Spinal cord (tissue), 10 donors: ENCODE data around the gene DNAJA3. TPM values are rescaled to one million over a fixed set of nuclear protein-coding genes. Genes with fewer than 3 reads are reported as not detected.
A peak's percentile ranks its signal among the peaks of the same experiment; 100 is the strongest.

Source experiments
- DNase-seq, 6 donors: peaks; one replicate each; pipeline versions ENCODE4 v3.0.0 to v3.0.0-alpha.2; 2013 to 2015; ENCODE audit warnings: low spot score in 6 of 6, low read depth in 4 of 6
- H3K27ac ChIP-seq: one replicate; pipeline ENCODE4 v1.5.1; 2013; ENCODE audit warnings: low read depth, low read length, control low read depth
- H3K27me3 ChIP-seq: one replicate; pipeline ENCODE4 v1.6.1; 2013; ENCODE audit warnings: low read length; ENCODE audit not compliant: control insufficient read depth, insufficient read depth
- H3K36me3 ChIP-seq: one replicate; pipeline ENCODE4 v1.6.1; 2013; ENCODE audit warnings: low read length; ENCODE audit not compliant: control insufficient read depth, insufficient read depth
- H3K4me1 ChIP-seq: one replicate; pipeline ENCODE4 v1.6.1; 2013; ENCODE audit warnings: low read length; ENCODE audit not compliant: control insufficient read depth, insufficient read depth
- H3K4me3 ChIP-seq: one replicate; pipeline ENCODE4 v1.5.1; 2013; ENCODE audit warnings: low read depth, low read length, control low read depth
- H3K9me3 ChIP-seq: one replicate; pipeline ENCODE4 v1.6.1; 2013; ENCODE audit warnings: low read length; ENCODE audit not compliant: control insufficient read depth, insufficient read depth
- WGBS: methylation state at CpG from one replicate; pipeline ENCODE4 v1.1.5; 2013; ENCODE audit warnings: missing lambda C conversion rate; ENCODE audit not compliant: insufficient coverage; 5-methylcytosine and 5-hydroxymethylcytosine counted together
- polyA plus RNA-seq, 2 donors: library from polyadenylated mRNA; unstranded; fragments of 120-200 nt; gene quantifications; one replicate each; pipeline ENCODE4 v1.2.1, GENCODE V29; 2013; ENCODE audit not compliant: insufficient read length in 2 of 2
- small RNA-seq: library from RNA; depleted of rRNA; stranded (forward); fragments of <200 nt; gene quantifications from one replicate; pipeline ENCODE3, GENCODE V24; 2014; ENCODE audit warnings: low replicate concordance
- total RNA-seq, 2 donors: library from RNA; depleted of rRNA in 1 of 2; stranded (reverse); fragments of 120-200 nt in 1 of 2; fragments of >200 nt in 1 of 2; gene quantifications; one replicate each; pipeline versions ENCODE4 v1.2.3 to v1.2.4, GENCODE V29; 2013 to 2014
- donor health status: healthy.

DNAJA3 gene
- total and polyA plus RNA-seq, 4 donors = 35.4 to 45.0 (median 39.5) TPM

GRCh38 chr16:4499196-4499555 is 73.5 kb downstream of the DNAJA3 start:
- Histone ChIP-seq H3K36me3 (peaks cover 4% of the 10 kb centered on the region), H3K9me3 (no peaks in the 10 kb centered on the region), H3K4me1 (peaks cover 19% of the 10 kb centered on the region), H3K4me3 (no peak overlapping the region), H3K27ac (no peak overlapping the region), H3K27me3 (no peaks in the 10 kb centered on the region)
- no CpG with 5 or more reads among the region's 4 CpGs for WGBS
- DNase-seq = no peak

- WGBS = 64% methylated on average over 3 of the region's 3 CpGs
- Histone ChIP-seq H3K4me3 (no peak overlapping the region), H3K36me3 (peaks cover 4% of the 10 kb centered on the region), H3K9me3 (no peaks in the 10 kb centered on the region), H3K4me1 (peaks cover 19% of the 10 kb centered on the region), H3K27me3 (no peaks in the 10 kb centered on the region), H3K27ac (no peak overlapping the region)
- DNase-seq = no peak
Observed at GRCh38 chr16:4500272-4500671, 74.6 kb downstream of the DNAJA3 start.

- WGBS = 46% methylated on average over 2 of the region's 5 CpGs
- Histone ChIP-seq H3K4me3 (no peak overlapping the region), H3K27me3 (no peaks in the 10 kb centered on the region), H3K9me3 (no peaks in the 10 kb centered on the region), H3K36me3 (peaks cover 8% of the 10 kb centered on the region), H3K4me1 (peaks cover 19% of the 10 kb centered on the region), H3K27ac (no peak overlapping the region)
- DNase-seq = peak in 1 of 6 donors; percentile 44
Observed at GRCh38 chr16:4501071-4501478, 75.4 kb downstream of the DNAJA3 start.

- WGBS = 83% methylated on average over 9 of the region's 13 CpGs
- Histone ChIP-seq H3K27me3 (no peaks in the 10 kb centered on the region), H3K4me1 (peaks cover 14% of the 10 kb centered on the region), H3K36me3 (peaks cover 44% of the 10 kb centered on the region), H3K9me3 (no peaks in the 10 kb centered on the region), H3K27ac (no peak overlapping the region), H3K4me3 (no peak overlapping the region)
- no peak for DNase-seq
Observed at GRCh38 chr16:4505356-4506147, 79.9 kb downstream of the DNAJA3 start.

Small RNA genes lying within 50 kb of the gene (small RNA-seq; reads per million reads assigned to genes)
- not detected for gene AC012676.2

Other genes with a start within 250 kb of the DNAJA3 start
- 1 to 10 TPM; 1.6 to 1.9 TPM for gene SRL, start 183.8 kb upstream of the DNAJA3 start, total RNA-seq
- gene SRL, start 183.8 kb upstream of the DNAJA3 start, polyA plus RNA-seq = 1 to 10 TPM; 1.7 to 1.8 TPM
- 1 to 10 TPM; 4.7 to 7.1 TPM for gene TFAP4, start 152.8 kb upstream of the DNAJA3 start, total RNA-seq
- 10 to 100 TPM; 11.3 to 16.2 TPM for gene TFAP4, start 152.8 kb upstream of the DNAJA3 start, polyA plus RNA-seq
- 1 to 10 TPM; 4.9 to 7.7 TPM for gene GLIS2, start 109.8 kb upstream of the DNAJA3 start, total RNA-seq
- 10 to 100 TPM; 27.4 to 30.9 TPM for gene GLIS2, start 109.8 kb upstream of the DNAJA3 start, polyA plus RNA-seq
- gene PAM16, start 74.5 kb upstream of the DNAJA3 start, total RNA-seq = 10 to 100 TPM; 18.3 to 35.7 TPM
- gene PAM16, start 74.5 kb upstream of the DNAJA3 start, polyA plus RNA-seq = 10 to 100 TPM; 41.2 to 55.3 TPM
- 10 to 100 TPM in 1 of 2 donors, 1 to 10 TPM in 1; 8.1 to 19.6 TPM for gene VASN, start 54.0 kb upstream of the DNAJA3 start, total RNA-seq
- 10 to 100 TPM in 1 of 2 donors, 1 to 10 TPM in 1; 5.3 to 10.8 TPM for gene VASN, start 54.0 kb upstream of the DNAJA3 start, polyA plus RNA-seq
- gene CORO7, start 9.3 kb upstream of the DNAJA3 start, total RNA-seq = 10 to 100 TPM; 22.7 to 28.2 TPM
- gene CORO7, start 9.3 kb upstream of the DNAJA3 start, polyA plus RNA-seq = 10 to 100 TPM; 55.9 to 61.8 TPM
- 10 to 100 TPM; 28.6 to 60.8 TPM for gene NMRAL1, start 48.8 kb downstream of the DNAJA3 start, total RNA-seq
- 10 to 100 TPM; 46.7 to 58.5 TPM for gene NMRAL1, start 48.8 kb downstream of the DNAJA3 start, polyA plus RNA-seq
- gene HMOX2, start 50.5 kb downstream of the DNAJA3 start, total RNA-seq = 10 to 100 TPM; 64.5 to 71.4 TPM
- gene HMOX2, start 50.5 kb downstream of the DNAJA3 start, polyA plus RNA-seq = 100 to 1,000 TPM; 109 to 130 TPM
- gene CDIP1, start 112.9 kb downstream of the DNAJA3 start, total RNA-seq = 10 to 100 TPM; 20.5 to 29.3 TPM
- 10 to 100 TPM; 74.7 to 74.8 TPM for gene CDIP1, start 112.9 kb downstream of the DNAJA3 start, polyA plus RNA-seq
- under 1 TPM; 0.50 TPM for gene C16orf96, start 130.5 kb downstream of the DNAJA3 start, total RNA-seq
- gene C16orf96, start 130.5 kb downstream of the DNAJA3 start, polyA plus RNA-seq = under 1 TPM; 0.71 to 0.74 TPM
- 10 to 100 TPM in 1 of 2 donors, 1 to 10 TPM in 1; 2.2 to 11.2 TPM for gene UBALD1, start 189.0 kb downstream of the DNAJA3 start, total RNA-seq
- 10 to 100 TPM; 40.3 to 42.6 TPM for gene UBALD1, start 189.0 kb downstream of the DNAJA3 start, polyA plus RNA-seq
- 10 to 100 TPM; 29.5 to 31.3 TPM for gene MGRN1, start 199.0 kb downstream of the DNAJA3 start, total RNA-seq
- 100 to 1,000 TPM; 106 to 113 TPM for gene MGRN1, start 199.0 kb downstream of the DNAJA3 start, polyA plus RNA-seq